ENCODE data around the gene RHO. TPM values are rescaled to one million over a fixed set of nuclear protein-coding genes. Genes with fewer than 3 reads are reported as not detected.

RHO gene
- total RNA-seq, 4 donors from 2014 or later: not detected

DNA sequence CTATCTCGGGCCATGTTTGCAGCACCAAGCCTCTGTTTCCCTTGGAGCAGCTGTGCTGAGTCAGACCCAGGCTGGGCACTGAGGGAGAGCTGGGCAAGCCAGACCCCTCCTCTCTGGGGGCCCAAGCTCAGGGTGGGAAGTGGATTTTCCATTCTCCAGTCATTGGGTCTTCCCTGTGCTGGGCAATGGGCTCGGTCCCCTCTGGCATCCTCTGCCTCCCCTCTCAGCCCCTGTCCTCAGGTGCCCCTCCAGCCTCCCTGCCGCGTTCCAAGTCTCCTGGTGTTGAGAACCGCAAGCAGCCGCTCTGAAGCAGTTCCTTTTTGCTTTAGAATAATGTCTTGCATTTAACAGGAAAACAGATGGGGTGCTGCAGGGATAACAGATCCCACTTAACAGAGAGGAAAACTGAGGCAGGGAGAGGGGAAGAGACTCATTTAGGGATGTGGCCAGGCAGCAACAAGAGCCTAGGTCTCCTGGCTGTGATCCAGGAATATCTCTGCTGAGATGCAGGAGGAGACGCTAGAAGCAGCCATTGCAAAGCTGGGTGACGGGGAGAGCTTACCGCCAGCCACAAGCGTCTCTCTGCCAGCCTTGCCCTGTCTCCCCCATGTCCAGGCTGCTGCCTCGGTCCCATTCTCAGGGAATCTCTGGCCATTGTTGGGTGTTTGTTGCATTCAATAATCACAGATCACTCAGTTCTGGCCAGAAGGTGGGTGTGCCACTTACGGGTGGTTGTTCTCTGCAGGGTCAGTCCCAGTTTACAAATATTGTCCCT, 1.2 kb downstream of the RHO start:
- H3K4me3 ChIP-seq: no peak overlapping the region
- H3K27me3 ChIP-seq: no peaks in the 10 kb centered on the region
- H3K9me3 ChIP-seq: no peaks in the 10 kb centered on the region
- peaks cover 11% of the 10 kb centered on the region for H3K4me1 ChIP-seq
- WGBS: 77% methylated on average over 12 of the region's 12 CpGs
- DNase-seq (ENCODE audit: low spot score in 2 of 2): no peak
- TF ChIP-seq POLR2AphosphoS5 (IDR thresholded peaks at IDR 0.05) (no peak), POLR2A (IDR thresholded peaks at IDR 0.05) (no peak), EP300 (IDR thresholded peaks at IDR 0.05) (no peak)
- TF ChIP-seq, protein P1, sequence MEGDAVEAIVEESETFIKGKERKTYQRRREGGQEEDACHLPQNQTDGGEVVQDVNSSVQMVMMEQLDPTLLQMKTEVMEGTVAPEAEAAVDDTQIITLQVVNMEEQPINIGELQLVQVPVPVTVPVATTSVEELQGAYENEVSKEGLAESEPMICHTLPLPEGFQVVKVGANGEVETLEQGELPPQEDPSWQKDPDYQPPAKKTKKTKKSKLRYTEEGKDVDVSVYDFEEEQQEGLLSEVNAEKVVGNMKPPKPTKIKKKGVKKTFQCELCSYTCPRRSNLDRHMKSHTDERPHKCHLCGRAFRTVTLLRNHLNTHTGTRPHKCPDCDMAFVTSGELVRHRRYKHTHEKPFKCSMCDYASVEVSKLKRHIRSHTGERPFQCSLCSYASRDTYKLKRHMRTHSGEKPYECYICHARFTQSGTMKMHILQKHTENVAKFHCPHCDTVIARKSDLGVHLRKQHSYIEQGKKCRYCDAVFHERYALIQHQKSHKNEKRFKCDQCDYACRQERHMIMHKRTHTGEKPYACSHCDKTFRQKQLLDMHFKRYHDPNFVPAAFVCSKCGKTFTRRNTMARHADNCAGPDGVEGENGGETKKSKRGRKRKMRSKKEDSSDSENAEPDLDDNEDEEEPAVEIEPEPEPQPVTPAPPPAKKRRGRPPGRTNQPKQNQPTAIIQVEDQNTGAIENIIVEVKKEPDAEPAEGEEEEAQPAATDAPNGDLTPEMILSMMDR (IDR thresholded peaks at IDR 0.05): no peak
- H3K27ac ChIP-seq: no peak overlapping the region
- H3K36me3 ChIP-seq: no peaks in the 10 kb centered on the region

DNA sequence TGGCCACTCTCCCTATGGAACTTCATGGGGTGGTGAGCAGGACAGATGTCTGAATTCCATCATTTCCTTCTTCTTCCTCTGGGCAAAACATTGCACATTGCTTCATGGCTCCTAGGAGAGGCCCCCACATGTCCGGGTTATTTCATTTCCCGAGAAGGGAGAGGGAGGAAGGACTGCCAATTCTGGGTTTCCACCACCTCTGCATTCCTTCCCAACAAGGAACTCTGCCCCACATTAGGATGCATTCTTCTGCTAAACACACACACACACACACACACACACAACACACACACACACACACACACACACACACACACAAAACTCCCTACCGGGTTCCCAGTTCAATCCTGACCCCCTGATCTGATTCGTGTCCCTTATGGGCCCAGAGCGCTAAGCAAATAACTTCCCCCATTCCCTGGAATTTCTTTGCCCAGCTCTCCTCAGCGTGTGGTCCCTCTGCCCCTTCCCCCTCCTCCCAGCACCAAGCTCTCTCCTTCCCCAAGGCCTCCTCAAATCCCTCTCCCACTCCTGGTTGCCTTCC, 1.9 kb downstream of the RHO start:
- Histone ChIP-seq H3K27me3 (no peaks in the 10 kb centered on the region), H3K4me3 (no peak overlapping the region), H3K4me1 (peaks cover 11% of the 10 kb centered on the region), H3K36me3 (no peaks in the 10 kb centered on the region), H3K27ac (no peak overlapping the region), H3K9me3 (no peaks in the 10 kb centered on the region)
- TF ChIP-seq, protein P1 (IDR thresholded peaks at IDR 0.05): no peak
- DNase-seq (ENCODE audit: low spot score in 2 of 2): no peak
- 49% methylated on average over 6 of the region's 6 CpGs for WGBS

DNA sequence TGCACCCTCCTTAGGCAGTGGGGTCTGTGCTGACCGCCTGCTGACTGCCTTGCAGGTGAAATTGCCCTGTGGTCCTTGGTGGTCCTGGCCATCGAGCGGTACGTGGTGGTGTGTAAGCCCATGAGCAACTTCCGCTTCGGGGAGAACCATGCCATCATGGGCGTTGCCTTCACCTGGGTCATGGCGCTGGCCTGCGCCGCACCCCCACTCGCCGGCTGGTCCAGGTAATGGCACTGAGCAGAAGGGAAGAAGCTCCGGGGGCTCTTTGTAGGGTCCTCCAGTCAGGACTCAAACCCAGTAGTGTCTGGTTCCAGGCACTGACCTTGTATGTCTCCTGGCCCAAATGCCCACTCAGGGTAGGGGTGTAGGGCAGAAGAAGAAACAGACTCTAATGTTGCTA, 2.4 kb downstream of the RHO start:
- WGBS: 92% methylated on average over 13 of the region's 13 CpGs
- Histone ChIP-seq H3K4me1 (peaks cover 11% of the 10 kb centered on the region), H3K36me3 (no peaks in the 10 kb centered on the region), H3K9me3 (no peaks in the 10 kb centered on the region), H3K27me3 (no peaks in the 10 kb centered on the region), H3K4me3 (no peak overlapping the region), H3K27ac (no peak overlapping the region)
- TF ChIP-seq POLR2A (IDR thresholded peaks at IDR 0.05) (no peak), POLR2AphosphoS5 (IDR thresholded peaks at IDR 0.05) (no peak), EP300 (IDR thresholded peaks at IDR 0.05) (no peak)
- TF ChIP-seq, protein P1 (IDR thresholded peaks at IDR 0.05): no peak
- DNase-seq (ENCODE audit: low spot score in 2 of 2): no peak

DNA sequence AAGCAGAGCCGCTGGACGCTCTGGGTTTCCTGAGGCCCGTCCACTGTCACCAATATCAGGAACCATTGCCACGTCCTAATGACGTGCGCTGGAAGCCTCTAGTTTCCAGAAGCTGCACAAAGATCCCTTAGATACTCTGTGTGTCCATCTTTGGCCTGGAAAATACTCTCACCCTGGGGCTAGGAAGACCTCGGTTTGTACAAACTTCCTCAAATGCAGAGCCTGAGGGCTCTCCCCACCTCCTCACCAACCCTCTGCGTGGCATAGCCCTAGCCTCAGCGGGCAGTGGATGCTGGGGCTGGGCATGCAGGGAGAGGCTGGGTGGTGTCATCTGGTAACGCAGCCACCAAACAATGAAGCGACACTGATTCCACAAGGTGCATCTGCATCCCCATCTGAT, 3.3 kb downstream of the RHO start:
- TF ChIP-seq POLR2AphosphoS5 (IDR thresholded peaks at IDR 0.05): no peak
- H3K36me3 ChIP-seq: no peaks in the 10 kb centered on the region

DNA sequence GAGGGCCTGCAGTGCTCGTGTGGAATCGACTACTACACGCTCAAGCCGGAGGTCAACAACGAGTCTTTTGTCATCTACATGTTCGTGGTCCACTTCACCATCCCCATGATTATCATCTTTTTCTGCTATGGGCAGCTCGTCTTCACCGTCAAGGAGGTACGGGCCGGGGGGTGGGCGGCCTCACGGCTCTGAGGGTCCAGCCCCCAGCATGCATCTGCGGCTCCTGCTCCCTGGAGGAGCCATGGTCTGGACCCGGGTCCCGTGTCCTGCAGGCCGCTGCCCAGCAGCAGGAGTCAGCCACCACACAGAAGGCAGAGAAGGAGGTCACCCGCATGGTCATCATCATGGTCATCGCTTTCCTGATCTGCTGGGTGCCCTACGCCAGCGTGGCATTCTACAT, 3.8 kb downstream of the RHO start:
- Histone ChIP-seq H3K36me3 (no peaks in the 10 kb centered on the region), H3K4me3 (no peak overlapping the region), H3K27ac (no peak overlapping the region), H3K9me3 (no peaks in the 10 kb centered on the region), H3K27me3 (no peaks in the 10 kb centered on the region), H3K4me1 (peaks cover 11% of the 10 kb centered on the region)
- WGBS: 98% methylated on average over 20 of the region's 20 CpGs
- TF ChIP-seq POLR2AphosphoS5 (IDR thresholded peaks at IDR 0.05) (no peak), POLR2A (IDR thresholded peaks at IDR 0.05) (no peak), EP300 (IDR thresholded peaks at IDR 0.05) (no peak)
- TF ChIP-seq, protein P1 (IDR thresholded peaks at IDR 0.05): no peak
- no peak for DNase-seq (ENCODE audit: low spot score in 2 of 2)

More for the DNA sequence above, 3.3 kb downstream of the RHO start:
- Histone ChIP-seq H3K4me1 (peaks cover 11% of the 10 kb centered on the region), H3K27me3 (no peaks in the 10 kb centered on the region), H3K27ac (no peak overlapping the region), H3K9me3 (no peaks in the 10 kb centered on the region), H3K4me3 (no peak overlapping the region)
- WGBS: 95% methylated on average over 11 of the region's 11 CpGs
- no peak for DNase-seq (ENCODE audit: low spot score in 2 of 2)
